ENCODE results near the gene FLT3LG.

DNA sequence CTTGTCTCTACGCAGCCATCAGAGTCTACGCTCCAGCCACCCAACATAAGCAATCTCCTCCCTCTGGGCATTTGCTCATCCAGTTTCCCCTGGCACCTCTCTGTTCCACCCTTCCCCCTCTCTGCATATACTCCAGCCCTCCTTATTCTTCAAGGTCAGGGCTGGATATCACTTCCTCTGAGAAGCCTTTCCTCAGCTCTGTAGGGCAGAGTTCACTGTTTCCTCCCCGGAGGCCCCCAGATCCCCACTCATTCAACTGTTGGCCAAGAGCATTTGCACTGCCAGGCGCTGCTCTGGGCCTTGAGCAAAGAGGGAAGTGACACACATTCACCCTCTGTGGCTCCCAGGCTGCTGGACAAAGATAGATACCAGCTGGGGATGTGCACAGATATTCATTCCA lies 41.8 kb downstream of the FLT3LG start:
- TF ChIP-seq POLR2AphosphoS5 (IDR thresholded peaks at IDR 0.05), result no peak
- TF ChIP-seq, protein P1, sequence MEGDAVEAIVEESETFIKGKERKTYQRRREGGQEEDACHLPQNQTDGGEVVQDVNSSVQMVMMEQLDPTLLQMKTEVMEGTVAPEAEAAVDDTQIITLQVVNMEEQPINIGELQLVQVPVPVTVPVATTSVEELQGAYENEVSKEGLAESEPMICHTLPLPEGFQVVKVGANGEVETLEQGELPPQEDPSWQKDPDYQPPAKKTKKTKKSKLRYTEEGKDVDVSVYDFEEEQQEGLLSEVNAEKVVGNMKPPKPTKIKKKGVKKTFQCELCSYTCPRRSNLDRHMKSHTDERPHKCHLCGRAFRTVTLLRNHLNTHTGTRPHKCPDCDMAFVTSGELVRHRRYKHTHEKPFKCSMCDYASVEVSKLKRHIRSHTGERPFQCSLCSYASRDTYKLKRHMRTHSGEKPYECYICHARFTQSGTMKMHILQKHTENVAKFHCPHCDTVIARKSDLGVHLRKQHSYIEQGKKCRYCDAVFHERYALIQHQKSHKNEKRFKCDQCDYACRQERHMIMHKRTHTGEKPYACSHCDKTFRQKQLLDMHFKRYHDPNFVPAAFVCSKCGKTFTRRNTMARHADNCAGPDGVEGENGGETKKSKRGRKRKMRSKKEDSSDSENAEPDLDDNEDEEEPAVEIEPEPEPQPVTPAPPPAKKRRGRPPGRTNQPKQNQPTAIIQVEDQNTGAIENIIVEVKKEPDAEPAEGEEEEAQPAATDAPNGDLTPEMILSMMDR (IDR thresholded peaks at IDR 0.05), result no peak
- TF ChIP-seq POLR2A (IDR thresholded peaks at IDR 0.05), result no peak
- TF ChIP-seq EP300 (IDR thresholded peaks at IDR 0.05), result no peak

All from gastroesophageal sphincter (tissue), 3 donors.